ENCODE data around the gene DGKQ. TPM values are rescaled to one million over a fixed set of nuclear protein-coding genes. Genes with fewer than 3 reads are reported as not detected.
A peak's percentile ranks its signal among the peaks of the same experiment; 100 is the strongest.

The DGKQ gene
- total RNA-seq, 6 experiments from 2014 or later, result 4.6 to 10.5 (median 5.7) TPM

- Histone ChIP-seq H3K4me3 (no peak overlapping the region), H3K4me1 (peaks cover 0 to 18% (median 3%) of the 10 kb centered on the region in 4 donors), H3K36me3 (no peaks in the 10 kb centered on the region), H3K27ac (no peak overlapping the region), H3K9me3 (no peaks in the 10 kb centered on the region), H3K27me3 (peaks cover 4 to 9% of the 10 kb centered on the region in 2 donors)
- TF ChIP-seq POLR2A (IDR thresholded peaks at IDR 0.05) (no peak), CTCF (IDR thresholded peaks at IDR 0.05) (no peak)
- ATAC-seq (no peak), DNase-seq (no peak)
- 96% methylated on average over 3 of the region's 25 CpGs for WGBS (ENCODE audit: insufficient coverage, low coverage, low lambda C conversion rate, missing lambda C conversion rate)
- intact Hi-C loops (cut with DNase I), result no loop called here
These were observed 31.5 kb upstream of the DGKQ start for GRCh38 chr4:1004557-1005485.

DNA sequence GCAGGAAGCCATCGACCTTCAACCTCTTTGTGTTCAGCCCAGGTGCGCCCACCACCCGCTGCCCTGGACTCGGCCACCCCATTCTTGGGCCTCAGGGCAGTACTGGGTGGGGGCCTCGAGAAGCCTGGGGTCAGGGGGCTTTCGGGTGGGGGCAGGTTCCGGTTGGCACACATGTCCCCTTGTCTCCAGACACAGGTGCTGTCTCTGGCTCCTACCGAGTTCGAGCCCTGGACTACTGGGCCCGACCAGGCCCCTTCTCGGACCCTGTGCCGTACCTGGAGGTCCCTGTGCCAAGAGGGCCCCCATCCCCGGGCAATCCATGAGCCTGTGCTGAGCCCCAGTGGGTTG, 30.7 kb upstream of the DGKQ start:
- no peak for TF ChIP-seq POLR2A (IDR thresholded peaks at IDR 0.05)
- TF ChIP-seq CTCF (IDR thresholded peaks at IDR 0.05), result no peak
- Histone ChIP-seq H3K27me3 (peaks cover 4 to 9% of the 10 kb centered on the region in 2 donors), H3K27ac (no peak overlapping the region), H3K36me3 (no peaks in the 10 kb centered on the region), H3K9me3 (no peaks in the 10 kb centered on the region), H3K4me3 (no peak overlapping the region), H3K4me1 (peaks cover 0 to 17% (median 2%) of the 10 kb centered on the region in 4 donors)
- ATAC-seq (no peak), DNase-seq (no peak)
- intact Hi-C loops (cut with DNase I), result no loop called here
- 77% methylated on average over 4 of the region's 13 CpGs for WGBS (ENCODE audit: insufficient coverage, low coverage, low lambda C conversion rate, missing lambda C conversion rate)

DNA sequence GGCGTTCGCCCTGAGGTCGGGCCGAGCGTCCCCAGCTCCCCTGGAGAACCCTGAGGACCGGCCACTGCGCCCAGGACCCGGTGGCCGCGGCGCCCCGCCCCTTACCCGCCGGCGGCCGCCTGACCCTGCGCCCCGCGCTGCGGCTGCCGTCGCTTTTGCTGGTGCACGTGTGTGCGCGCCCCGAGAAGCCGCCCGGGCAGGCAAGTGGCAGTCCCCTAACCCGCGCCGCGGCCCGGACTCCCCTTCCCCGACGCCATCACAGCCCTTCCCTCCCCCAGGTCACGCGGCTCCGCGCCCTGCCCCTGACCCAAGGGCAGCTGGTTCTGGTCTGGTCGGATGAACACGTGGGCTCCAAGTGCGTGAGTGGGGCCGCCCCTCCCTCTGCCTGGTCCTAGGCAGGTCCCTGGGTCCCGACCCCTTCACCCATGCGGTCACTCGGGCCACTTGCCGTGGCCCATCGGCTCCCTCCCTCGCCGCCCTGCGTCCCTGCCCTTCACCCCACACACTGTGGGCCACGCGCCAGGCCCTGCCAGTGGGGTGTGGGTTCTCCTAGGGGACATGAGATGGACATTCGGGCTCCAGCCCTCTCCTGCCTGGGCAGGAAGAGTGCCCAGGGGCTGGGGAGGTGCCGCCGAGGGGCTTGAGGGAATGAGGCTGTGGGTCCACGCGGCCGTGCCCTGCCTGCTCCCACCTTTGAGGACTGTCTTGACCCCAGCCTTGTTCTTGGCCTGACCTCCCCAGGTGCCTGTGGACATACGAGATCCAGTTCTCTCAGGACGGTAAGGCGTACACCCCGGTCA, 30.1 kb upstream of the DGKQ start:
- Histone ChIP-seq H3K27me3 (peaks cover 4 to 9% of the 10 kb centered on the region in 2 donors), H3K27ac (no peak overlapping the region), H3K4me3 (no peak overlapping the region), H3K4me1 (peaks cover 0 to 13% (median 0%) of the 10 kb centered on the region in 4 donors), H3K36me3 (no peaks in the 10 kb centered on the region), H3K9me3 (no peaks in the 10 kb centered on the region)
- TF ChIP-seq POLR2A (IDR thresholded peaks at IDR 0.05), result no peak
- TF ChIP-seq CTCF (IDR thresholded peaks at IDR 0.05), result no peak
- WGBS (ENCODE audit: insufficient coverage, low coverage, low lambda C conversion rate, missing lambda C conversion rate), result 28% methylated on average over 4 of the region's 63 CpGs
- intact Hi-C loops (cut with DNase I), result no loop called here
- no peak for DNase-seq
- peak in 2 of 4 donors; percentile 3 to 4 for ATAC-seq

DNA sequence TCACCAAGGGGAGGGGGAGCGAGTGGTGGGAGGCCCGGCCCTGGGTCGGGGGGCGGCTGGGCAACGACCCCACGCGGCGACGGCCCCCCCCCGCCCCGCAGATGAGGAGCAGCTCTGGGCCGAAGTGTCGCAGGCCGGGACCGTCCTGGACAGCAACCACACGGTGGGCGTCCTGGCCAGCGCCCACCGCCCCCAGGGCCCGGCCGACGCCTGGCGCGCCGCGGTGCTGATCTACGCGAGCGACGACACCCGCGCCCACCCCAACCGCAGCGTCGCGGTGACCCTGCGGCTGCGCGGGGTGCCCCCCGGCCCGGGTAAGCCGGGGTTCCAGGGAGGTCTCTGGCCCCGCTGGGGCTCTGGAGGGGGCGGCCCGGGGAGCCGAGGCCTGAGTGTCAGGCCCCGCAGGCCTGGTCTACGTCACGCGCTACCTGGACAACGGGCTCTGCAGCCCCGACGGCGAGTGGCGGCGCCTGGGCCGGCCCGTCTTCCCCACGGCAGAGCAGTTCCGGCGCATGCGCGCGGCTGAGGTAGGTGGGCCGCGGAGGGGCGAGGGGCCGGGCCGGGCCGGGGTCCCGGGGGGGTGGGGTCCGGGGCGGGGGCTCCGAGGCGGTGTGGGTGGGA, 29.4 kb upstream of the DGKQ start:
- Histone ChIP-seq H3K9me3 (no peaks in the 10 kb centered on the region), H3K4me1 (peaks cover 0 to 13% (median 0%) of the 10 kb centered on the region in 4 donors), H3K36me3 (no peaks in the 10 kb centered on the region), H3K27ac (no peak overlapping the region), H3K4me3 (no peak overlapping the region), H3K27me3 (peaks cover 4 to 9% of the 10 kb centered on the region in 2 donors)
- DNase-seq (no peak), ATAC-seq (peak in 1 of 4 donors; percentile 5)
- TF ChIP-seq CTCF (IDR thresholded peaks at IDR 0.05) (no peak), POLR2A (IDR thresholded peaks at IDR 0.05) (no peak)
- WGBS (ENCODE audit: insufficient coverage, low coverage, low lambda C conversion rate, missing lambda C conversion rate), result 0% methylated on average over 3 of the region's 75 CpGs
- intact Hi-C loops (cut with DNase I), result no loop called here
